SK-N-SH treated with all-trans-retinoic acid at 6 μM for 48 hours (cell line): ENCODE data around the gene RFC1.

Experiments used
- ATAC-seq: fragments of 200-7000 bp; cut with Tn5 transposase; 3 replicates; pipeline ENCODE4 v1.9.1; 2020; ENCODE audit warnings: mild to moderate bottlenecking, moderate library complexity
- ARNTL ChIP-seq: fragments of 450-650 bp; formaldehyde crosslinking; IDR thresholded peaks from 2 replicates; pipeline ENCODE4 v1.5.0; 2020; ENCODE audit warnings: low read depth, mild to moderate bottlenecking, moderate library complexity, borderline replicate concordance
- CSDC2 ChIP-seq: fragments of 250-450 bp; sonication (Bioruptor Pico); IDR thresholded peaks from 2 replicates; pipeline ENCODE4 v1.5.0; 2020; ENCODE audit warnings: mild to moderate bottlenecking, moderate library complexity
- ISL1 ChIP-seq: fragments of 250-450 bp; sonication (Bioruptor Pico); IDR thresholded peaks from 2 replicates; pipeline ENCODE4 v2.1.2; 2022; ENCODE audit warnings: mild to moderate bottlenecking, moderate library complexity
- PPARA ChIP-seq: fragments of 250-450 bp; sonication (Bioruptor Pico); IDR thresholded peaks from 2 replicates; pipeline ENCODE4 v1.5.0; 2020; ENCODE audit warnings: mild to moderate bottlenecking, borderline replicate concordance
- RARB ChIP-seq: fragments of 250-450 bp; sonication (Bioruptor Pico); IDR thresholded peaks from 2 replicates; pipeline ENCODE4 v1.8.0; 2021; ENCODE audit warnings: mild to moderate bottlenecking, moderate library complexity
- SNAI2 ChIP-seq: fragments of 250-450 bp; sonication (Bioruptor Pico); IDR thresholded peaks from 2 replicates; pipeline ENCODE4 v1.5.0; 2020; ENCODE audit warnings: mild to moderate bottlenecking, moderate library complexity
- TOX ChIP-seq: fragments of 250-450 bp; sonication (Bioruptor Pico); IDR thresholded peaks from 2 replicates; pipeline ENCODE4 v1.8.0; 2021; ENCODE audit warnings: mild to moderate bottlenecking, moderate library complexity, borderline replicate concordance
- ZC3H10 ChIP-seq: fragments of 250-450 bp; sonication (Bioruptor Pico); IDR thresholded peaks from 2 replicates; pipeline ENCODE4 v1.5.1; 2021; ENCODE audit warnings: mild to moderate bottlenecking, moderate library complexity
- ZFP3 ChIP-seq: fragments of 250-450 bp; sonication (Bioruptor Pico); IDR thresholded peaks from 2 replicates; pipeline ENCODE4 v1.5.0; 2020; ENCODE audit warnings: mild to moderate bottlenecking, moderate library complexity
- ZFP30 ChIP-seq: fragments of 450-650 bp; formaldehyde crosslinking; IDR thresholded peaks from 2 replicates; pipeline ENCODE4 v1.5.0; 2022; ENCODE audit warnings: mild to moderate bottlenecking, moderate library complexity
- ZNF565 ChIP-seq: fragments of 450-650 bp; formaldehyde crosslinking; conservative IDR thresholded peaks from 2 replicates; pipeline ENCODE4 v1.5.0; 2020; ENCODE audit warnings: low read depth, mild to moderate bottlenecking, moderate library complexity
- ZNF70 ChIP-seq: fragments of 450-650 bp; formaldehyde crosslinking; IDR thresholded peaks from 2 replicates; pipeline ENCODE4 v1.5.0; 2020; ENCODE audit warnings: mild to moderate bottlenecking, moderate library complexity
- ZNF8 ChIP-seq: fragments of 450-650 bp; formaldehyde crosslinking; IDR thresholded peaks from 2 replicates; pipeline ENCODE4 v1.5.0; 2020; ENCODE audit warnings: mild to moderate bottlenecking, moderate library complexity
- TF ChIP-seq, protein P1 (sequence below): fragments of 250-450 bp; sonication (Bioruptor Pico); IDR thresholded peaks from 2 replicates; pipeline ENCODE4 v1.8.0; 2021; ENCODE audit warnings: low read depth, mild to moderate bottlenecking, moderate library complexity, borderline replicate concordance
- TF ChIP-seq, protein P2 (sequence below): fragments of 250-450 bp; sonication (Bioruptor Pico); IDR thresholded peaks from 2 replicates; pipeline ENCODE4 v1.5.1; 2021; ENCODE audit warnings: mild to moderate bottlenecking, moderate library complexity
- TF ChIP-seq, protein P3 (sequence below): fragments of 250-450 bp; sonication (Bioruptor Pico); IDR thresholded peaks from 2 replicates; pipeline ENCODE4 v1.5.0; 2020; ENCODE audit warnings: mild to moderate bottlenecking, moderate library complexity
- TF ChIP-seq, protein P4 (sequence below): fragments of 250-450 bp; sonication (Bioruptor Pico); IDR thresholded peaks from 2 replicates; pipeline ENCODE4 v1.8.0; 2020; ENCODE audit warnings: mild to moderate bottlenecking, moderate library complexity, borderline replicate concordance

RFC1 gene

DNA sequence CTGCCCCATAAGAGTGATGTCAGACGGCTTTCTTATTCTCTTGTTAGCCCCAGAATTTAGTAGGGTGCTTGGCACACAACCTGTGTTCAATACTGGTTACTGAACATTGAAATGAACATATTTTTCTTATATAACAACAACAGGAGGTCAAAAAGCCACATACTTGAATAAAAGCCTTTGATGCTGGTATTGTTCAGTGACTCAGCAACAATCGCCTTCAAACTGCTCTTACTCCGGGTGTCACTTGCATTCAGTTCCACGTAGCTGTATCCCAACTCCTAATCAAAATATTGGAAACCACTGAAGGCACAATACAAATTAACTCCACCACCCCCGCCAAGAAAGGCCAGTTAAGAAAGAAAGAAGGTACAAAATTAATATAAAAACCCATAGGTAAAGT is 61.5 kb downstream of the RFC1 start:
- ATAC-seq, result no peak

DNA sequence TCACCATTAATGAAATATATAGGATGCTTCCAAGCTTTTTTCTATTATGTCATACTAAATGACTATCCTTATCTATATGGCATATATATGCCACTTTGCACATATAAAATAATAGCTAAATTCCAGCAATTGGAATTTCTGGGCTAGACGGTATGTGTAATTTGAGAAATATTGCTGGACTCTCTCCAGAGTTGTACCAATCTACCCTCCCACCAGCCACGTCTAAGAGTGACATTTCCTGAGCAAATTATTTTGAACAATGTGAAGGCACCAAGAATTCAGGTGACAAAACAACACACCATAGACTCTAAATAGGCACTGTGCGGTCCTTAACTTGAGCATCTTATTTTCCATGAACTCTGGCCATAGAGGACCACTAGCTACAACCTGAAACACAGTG is 62.3 kb downstream of the RFC1 start:
- TF ChIP-seq, protein P1, sequence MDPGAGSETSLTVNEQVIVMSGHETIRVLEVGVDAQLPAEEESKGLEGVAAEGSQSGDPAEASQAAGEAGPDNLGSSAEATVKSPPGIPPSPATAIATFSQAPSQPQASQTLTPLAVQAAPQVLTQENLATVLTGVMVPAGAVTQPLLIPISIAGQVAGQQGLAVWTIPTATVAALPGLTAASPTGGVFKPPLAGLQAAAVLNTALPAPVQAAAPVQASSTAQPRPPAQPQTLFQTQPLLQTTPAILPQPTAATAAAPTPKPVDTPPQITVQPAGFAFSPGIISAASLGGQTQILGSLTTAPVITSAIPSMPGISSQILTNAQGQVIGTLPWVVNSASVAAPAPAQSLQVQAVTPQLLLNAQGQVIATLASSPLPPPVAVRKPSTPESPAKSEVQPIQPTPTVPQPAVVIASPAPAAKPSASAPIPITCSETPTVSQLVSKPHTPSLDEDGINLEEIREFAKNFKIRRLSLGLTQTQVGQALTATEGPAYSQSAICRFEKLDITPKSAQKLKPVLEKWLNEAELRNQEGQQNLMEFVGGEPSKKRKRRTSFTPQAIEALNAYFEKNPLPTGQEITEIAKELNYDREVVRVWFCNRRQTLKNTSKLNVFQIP (CRISPR knock-in tag), result no peak
- TF ChIP-seq PPARA (CRISPR knock-in tag) (no peak), SNAI2 (CRISPR knock-in tag) (no peak), CSDC2 (CRISPR knock-in tag) (no peak), ARNTL (no peak), ZNF8 (CRISPR knock-in tag) (no peak), ZC3H10 (CRISPR knock-in tag) (no peak), ZFP3 (CRISPR knock-in tag) (no peak), ISL1 (no peak)
- TF ChIP-seq, protein P2, sequence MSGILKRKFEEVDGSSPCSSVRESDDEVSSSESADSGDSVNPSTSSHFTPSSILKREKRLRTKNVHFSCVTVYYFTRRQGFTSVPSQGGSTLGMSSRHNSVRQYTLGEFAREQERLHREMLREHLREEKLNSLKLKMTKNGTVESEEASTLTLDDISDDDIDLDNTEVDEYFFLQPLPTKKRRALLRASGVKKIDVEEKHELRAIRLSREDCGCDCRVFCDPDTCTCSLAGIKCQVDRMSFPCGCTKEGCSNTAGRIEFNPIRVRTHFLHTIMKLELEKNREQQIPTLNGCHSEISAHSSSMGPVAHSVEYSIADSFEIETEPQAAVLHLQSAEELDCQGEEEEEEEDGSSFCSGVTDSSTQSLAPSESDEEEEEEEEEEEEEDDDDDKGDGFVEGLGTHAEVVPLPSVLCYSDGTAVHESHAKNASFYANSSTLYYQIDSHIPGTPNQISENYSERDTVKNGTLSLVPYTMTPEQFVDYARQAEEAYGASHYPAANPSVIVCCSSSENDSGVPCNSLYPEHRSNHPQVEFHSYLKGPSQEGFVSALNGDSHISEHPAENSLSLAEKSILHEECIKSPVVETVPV (CRISPR knock-in tag), result no peak
- ATAC-seq, result no peak

More for the DNA sequence above, 61.5 kb downstream of the RFC1 start:
- TF ChIP-seq, protein P2 (CRISPR knock-in tag), result no peak
- no peak for TF ChIP-seq ZNF565 (CRISPR knock-in tag)
- TF ChIP-seq, protein P3, sequence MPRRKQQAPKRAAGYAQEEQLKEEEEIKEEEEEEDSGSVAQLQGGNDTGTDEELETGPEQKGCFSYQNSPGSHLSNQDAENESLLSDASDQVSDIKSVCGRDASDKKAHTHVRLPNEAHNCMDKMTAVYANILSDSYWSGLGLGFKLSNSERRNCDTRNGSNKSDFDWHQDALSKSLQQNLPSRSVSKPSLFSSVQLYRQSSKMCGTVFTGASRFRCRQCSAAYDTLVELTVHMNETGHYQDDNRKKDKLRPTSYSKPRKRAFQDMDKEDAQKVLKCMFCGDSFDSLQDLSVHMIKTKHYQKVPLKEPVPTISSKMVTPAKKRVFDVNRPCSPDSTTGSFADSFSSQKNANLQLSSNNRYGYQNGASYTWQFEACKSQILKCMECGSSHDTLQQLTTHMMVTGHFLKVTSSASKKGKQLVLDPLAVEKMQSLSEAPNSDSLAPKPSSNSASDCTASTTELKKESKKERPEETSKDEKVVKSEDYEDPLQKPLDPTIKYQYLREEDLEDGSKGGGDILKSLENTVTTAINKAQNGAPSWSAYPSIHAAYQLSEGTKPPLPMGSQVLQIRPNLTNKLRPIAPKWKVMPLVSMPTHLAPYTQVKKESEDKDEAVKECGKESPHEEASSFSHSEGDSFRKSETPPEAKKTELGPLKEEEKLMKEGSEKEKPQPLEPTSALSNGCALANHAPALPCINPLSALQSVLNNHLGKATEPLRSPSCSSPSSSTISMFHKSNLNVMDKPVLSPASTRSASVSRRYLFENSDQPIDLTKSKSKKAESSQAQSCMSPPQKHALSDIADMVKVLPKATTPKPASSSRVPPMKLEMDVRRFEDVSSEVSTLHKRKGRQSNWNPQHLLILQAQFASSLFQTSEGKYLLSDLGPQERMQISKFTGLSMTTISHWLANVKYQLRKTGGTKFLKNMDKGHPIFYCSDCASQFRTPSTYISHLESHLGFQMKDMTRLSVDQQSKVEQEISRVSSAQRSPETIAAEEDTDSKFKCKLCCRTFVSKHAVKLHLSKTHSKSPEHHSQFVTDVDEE (CRISPR knock-in tag), result no peak

DNA sequence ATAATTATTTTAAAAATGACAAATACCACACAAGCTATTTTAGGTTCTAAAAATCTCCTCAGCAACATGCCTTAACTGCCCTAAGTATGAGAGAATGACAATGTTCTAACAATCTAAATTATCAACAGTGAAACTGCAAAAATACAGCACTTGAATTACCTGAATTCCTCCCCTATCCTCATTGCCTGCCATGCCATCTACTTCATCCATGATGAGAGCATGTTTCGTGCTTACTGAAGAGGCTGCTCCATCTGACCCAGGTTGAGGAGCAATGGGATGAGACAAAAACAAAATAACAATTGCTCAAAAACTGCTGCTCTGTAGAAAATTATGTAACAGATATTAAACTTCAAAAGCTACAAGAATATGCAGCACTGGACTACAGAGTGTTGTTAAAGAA is 63.3 kb downstream of the RFC1 start:
- TF ChIP-seq ZNF8 (CRISPR knock-in tag), result no peak
- TF ChIP-seq, protein P3 (CRISPR knock-in tag), result no peak
- TF ChIP-seq, all 23 proteins: peak for 0
- ATAC-seq, result no peak

DNA sequence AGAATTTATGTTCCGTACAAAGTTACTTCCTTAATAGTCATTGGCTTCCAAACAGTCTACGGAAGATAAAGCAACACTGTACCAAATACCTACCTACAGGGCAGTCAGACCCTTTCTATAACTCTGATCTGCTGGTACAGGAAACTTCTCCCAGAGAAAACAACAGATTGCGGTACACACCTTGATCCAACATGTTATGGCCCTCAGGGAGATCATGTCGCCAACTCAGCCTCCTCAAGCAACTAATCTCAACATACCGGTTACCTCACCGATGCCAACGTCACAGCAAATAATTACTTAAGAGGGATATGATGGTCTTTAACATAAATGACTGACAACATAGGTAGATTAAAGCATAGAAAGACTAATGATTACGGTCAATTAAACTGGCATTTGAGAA is 70.4 kb downstream of the RFC1 start:
- ATAC-seq, result no peak
- TF ChIP-seq ZFP3 (CRISPR knock-in tag), result no peak
- no peak for TF ChIP-seq ZNF565 (CRISPR knock-in tag)
- TF ChIP-seq ZFP30 (CRISPR knock-in tag), result no peak
- no peak for TF ChIP-seq ZNF70 (CRISPR knock-in tag)
- TF ChIP-seq CSDC2 (CRISPR knock-in tag), result no peak
- TF ChIP-seq, protein P2 (CRISPR knock-in tag), result no peak
- no peak for TF ChIP-seq TOX
- no peak for TF ChIP-seq ISL1
- no peak for TF ChIP-seq RARB (CRISPR knock-in tag)
- TF ChIP-seq, protein P4, sequence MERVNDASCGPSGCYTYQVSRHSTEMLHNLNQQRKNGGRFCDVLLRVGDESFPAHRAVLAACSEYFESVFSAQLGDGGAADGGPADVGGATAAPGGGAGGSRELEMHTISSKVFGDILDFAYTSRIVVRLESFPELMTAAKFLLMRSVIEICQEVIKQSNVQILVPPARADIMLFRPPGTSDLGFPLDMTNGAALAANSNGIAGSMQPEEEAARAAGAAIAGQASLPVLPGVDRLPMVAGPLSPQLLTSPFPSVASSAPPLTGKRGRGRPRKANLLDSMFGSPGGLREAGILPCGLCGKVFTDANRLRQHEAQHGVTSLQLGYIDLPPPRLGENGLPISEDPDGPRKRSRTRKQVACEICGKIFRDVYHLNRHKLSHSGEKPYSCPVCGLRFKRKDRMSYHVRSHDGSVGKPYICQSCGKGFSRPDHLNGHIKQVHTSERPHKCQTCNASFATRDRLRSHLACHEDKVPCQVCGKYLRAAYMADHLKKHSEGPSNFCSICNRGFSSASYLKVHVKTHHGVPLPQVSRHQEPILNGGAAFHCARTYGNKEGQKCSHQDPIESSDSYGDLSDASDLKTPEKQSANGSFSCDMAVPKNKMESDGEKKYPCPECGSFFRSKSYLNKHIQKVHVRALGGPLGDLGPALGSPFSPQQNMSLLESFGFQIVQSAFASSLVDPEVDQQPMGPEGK (CRISPR knock-in tag), result no peak
- no peak for TF ChIP-seq PPARA (CRISPR knock-in tag)
- TF ChIP-seq, protein P1 (CRISPR knock-in tag), result no peak
